Measurements from ENCODE around the gene APC2. TPM values are rescaled to one million over a fixed set of nuclear protein-coding genes. Genes with fewer than 3 reads are reported as not detected.

APC2 gene
- total RNA-seq, 1 experiment from 2014 or later: 1.4 TPM

- TF ChIP-seq TCF7 (CRISPR knock-in tag; IDR thresholded peaks at IDR 0.05; ENCODE audit: low read depth): no peak
- TF ChIP-seq SP1 (CRISPR knock-in tag; conservative IDR thresholded peaks at IDR 0.05): peak; percentile 97
- no peak for TF ChIP-seq ATF6 (CRISPR knock-in tag; IDR thresholded peaks at IDR 0.05)
- TF ChIP-seq TEAD1 (CRISPR knock-in tag; IDR thresholded peaks at IDR 0.05): peak; percentile 96
- no peak for TF ChIP-seq ZNF219 (CRISPR knock-in tag; IDR thresholded peaks at IDR 0.05; ENCODE audit: borderline replicate concordance)
- TF ChIP-seq, protein P1, sequence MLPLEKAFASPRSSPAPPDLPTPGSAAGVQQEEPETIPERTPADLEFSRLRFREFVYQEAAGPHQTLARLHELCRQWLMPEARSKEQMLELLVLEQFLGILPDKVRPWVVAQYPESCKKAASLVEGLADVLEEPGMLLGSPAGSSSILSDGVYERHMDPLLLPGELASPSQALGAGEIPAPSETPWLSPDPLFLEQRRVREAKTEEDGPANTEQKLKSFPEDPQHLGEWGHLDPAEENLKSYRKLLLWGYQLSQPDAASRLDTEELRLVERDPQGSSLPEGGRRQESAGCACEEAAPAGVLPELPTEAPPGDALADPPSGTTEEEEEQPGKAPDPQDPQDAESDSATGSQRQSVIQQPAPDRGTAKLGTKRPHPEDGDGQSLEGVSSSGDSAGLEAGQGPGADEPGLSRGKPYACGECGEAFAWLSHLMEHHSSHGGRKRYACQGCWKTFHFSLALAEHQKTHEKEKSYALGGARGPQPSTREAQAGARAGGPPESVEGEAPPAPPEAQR (CRISPR knock-in tag; IDR thresholded peaks at IDR 0.05): no peak
- TF ChIP-seq, protein P2, sequence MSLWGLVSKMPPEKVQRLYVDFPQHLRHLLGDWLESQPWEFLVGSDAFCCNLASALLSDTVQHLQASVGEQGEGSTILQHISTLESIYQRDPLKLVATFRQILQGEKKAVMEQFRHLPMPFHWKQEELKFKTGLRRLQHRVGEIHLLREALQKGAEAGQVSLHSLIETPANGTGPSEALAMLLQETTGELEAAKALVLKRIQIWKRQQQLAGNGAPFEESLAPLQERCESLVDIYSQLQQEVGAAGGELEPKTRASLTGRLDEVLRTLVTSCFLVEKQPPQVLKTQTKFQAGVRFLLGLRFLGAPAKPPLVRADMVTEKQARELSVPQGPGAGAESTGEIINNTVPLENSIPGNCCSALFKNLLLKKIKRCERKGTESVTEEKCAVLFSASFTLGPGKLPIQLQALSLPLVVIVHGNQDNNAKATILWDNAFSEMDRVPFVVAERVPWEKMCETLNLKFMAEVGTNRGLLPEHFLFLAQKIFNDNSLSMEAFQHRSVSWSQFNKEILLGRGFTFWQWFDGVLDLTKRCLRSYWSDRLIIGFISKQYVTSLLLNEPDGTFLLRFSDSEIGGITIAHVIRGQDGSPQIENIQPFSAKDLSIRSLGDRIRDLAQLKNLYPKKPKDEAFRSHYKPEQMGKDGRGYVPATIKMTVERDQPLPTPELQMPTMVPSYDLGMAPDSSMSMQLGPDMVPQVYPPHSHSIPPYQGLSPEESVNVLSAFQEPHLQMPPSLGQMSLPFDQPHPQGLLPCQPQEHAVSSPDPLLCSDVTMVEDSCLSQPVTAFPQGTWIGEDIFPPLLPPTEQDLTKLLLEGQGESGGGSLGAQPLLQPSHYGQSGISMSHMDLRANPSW (CRISPR knock-in tag; conservative IDR thresholded peaks at IDR 0.05; ENCODE audit: low read depth): no peak
- peak; percentile 74; the same call in 1 of the 2 replicates for TF ChIP-seq ZNF281 (CRISPR knock-in tag; IDR thresholded peaks at IDR 0.05)
- no peak for TF ChIP-seq NFE2L1 (CRISPR knock-in tag; IDR thresholded peaks at IDR 0.05)
- no peak; the same call in 1 of the 2 replicates for TF ChIP-seq ZMAT4 (CRISPR knock-in tag; IDR thresholded peaks at IDR 0.05)
- peak; percentile 41; the same call in 1 of the 2 replicates for TF ChIP-seq MYBL2 (CRISPR knock-in tag; IDR thresholded peaks at IDR 0.05)
- TF ChIP-seq GRHL2 (CRISPR knock-in tag; IDR thresholded peaks at IDR 0.05; ENCODE audit: insufficient replicate concordance, severe bottlenecking): no peak
- no peak; the same call in 1 of the 2 replicates for TF ChIP-seq ZNF416 (CRISPR knock-in tag; IDR thresholded peaks at IDR 0.05)
- no peak for TF ChIP-seq NR3C1 (CRISPR knock-in tag; conservative IDR thresholded peaks at IDR 0.05; ENCODE audit: low read depth)
- TF ChIP-seq ATF2 (CRISPR knock-in tag; IDR thresholded peaks at IDR 0.05; ENCODE audit: borderline replicate concordance, low read depth): no peak; the same call in 1 of the 2 replicates
- TF ChIP-seq ETV6 (CRISPR knock-in tag; IDR thresholded peaks at IDR 0.05): peak; percentile 97
- TF ChIP-seq TP53 (CRISPR knock-in tag; IDR thresholded peaks at IDR 0.05): peak; percentile 94
- no peak for TF ChIP-seq MXD4 (CRISPR knock-in tag; IDR thresholded peaks at IDR 0.05; ENCODE audit: borderline replicate concordance)
- TF ChIP-seq, protein P3, sequence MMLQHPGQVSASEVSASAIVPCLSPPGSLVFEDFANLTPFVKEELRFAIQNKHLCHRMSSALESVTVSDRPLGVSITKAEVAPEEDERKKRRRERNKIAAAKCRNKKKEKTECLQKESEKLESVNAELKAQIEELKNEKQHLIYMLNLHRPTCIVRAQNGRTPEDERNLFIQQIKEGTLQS (CRISPR knock-in tag; conservative IDR thresholded peaks at IDR 0.05): no peak
- TF ChIP-seq, protein P4, sequence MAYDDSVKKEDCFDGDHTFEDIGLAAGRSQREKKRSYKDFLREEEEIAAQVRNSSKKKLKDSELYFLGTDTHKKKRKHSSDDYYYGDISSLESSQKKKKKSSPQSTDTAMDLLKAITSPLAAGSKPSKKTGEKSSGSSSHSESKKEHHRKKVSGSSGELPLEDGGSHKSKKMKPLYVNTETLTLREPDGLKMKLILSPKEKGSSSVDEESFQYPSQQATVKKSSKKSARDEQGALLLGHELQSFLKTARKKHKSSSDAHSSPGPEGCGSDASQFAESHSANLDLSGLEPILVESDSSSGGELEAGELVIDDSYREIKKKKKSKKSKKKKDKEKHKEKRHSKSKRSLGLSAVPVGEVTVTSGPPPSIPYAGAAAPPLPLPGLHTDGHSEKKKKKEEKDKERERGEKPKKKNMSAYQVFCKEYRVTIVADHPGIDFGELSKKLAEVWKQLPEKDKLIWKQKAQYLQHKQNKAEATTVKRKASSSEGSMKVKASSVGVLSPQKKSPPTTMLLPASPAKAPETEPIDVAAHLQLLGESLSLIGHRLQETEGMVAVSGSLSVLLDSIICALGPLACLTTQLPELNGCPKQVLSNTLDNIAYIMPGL (CRISPR knock-in tag; IDR thresholded peaks at IDR 0.05): peak; percentile 98
- no peak for TF ChIP-seq ZNF121 (CRISPR knock-in tag; IDR thresholded peaks at IDR 0.05)
- TF ChIP-seq TEAD4 (CRISPR knock-in tag; IDR thresholded peaks at IDR 0.05): 0 out of 2 replicates have a peak, but pooled peaks have one; percentile 68
- TF ChIP-seq, protein P5, sequence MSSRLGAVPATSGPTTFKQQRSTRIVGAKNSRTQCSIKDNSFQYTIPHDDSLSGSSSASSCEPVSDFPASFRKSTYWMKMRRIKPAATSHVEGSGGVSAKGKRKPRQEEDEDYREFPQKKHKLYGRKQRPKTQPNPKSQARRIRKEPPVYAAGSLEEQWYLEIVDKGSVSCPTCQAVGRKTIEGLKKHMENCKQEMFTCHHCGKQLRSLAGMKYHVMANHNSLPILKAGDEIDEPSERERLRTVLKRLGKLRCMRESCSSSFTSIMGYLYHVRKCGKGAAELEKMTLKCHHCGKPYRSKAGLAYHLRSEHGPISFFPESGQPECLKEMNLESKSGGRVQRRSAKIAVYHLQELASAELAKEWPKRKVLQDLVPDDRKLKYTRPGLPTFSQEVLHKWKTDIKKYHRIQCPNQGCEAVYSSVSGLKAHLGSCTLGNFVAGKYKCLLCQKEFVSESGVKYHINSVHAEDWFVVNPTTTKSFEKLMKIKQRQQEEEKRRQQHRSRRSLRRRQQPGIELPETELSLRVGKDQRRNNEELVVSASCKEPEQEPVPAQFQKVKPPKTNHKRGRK (CRISPR knock-in tag; IDR thresholded peaks at IDR 0.05; ENCODE audit: borderline replicate concordance): no peak
These were observed 11.6 kb upstream of the APC2 start, which contains the start of gene RPS15 (continued) for GRCh38 chr19:1438035-1438932.

Data from WTC11 (cell line).